Smooth muscle cell (in vitro differentiated cells): ENCODE data around the gene SNX2. TPM values are rescaled to one million over a fixed set of nuclear protein-coding genes. Genes with fewer than 3 reads are reported as not detected.

Experiments used
- DNase-seq: peaks from one replicate; lab custom pipeline; 2025; ENCODE audit not compliant: unreplicated experiment; lab: John Stamatoyannopoulos, UW
- H2AFZ ChIP-seq: fragments of 200-600 bp; sonication (generic); 2 replicates; pipeline ENCODE4 v1.6.0; 2016; ENCODE audit warnings: antibody characterized with exemption, low read depth, mild to moderate bottlenecking
- H3F3A ChIP-seq: fragments of 200-600 bp; sonication (generic); 2 replicates; pipeline ENCODE4 v1.6.0; 2017; ENCODE audit warnings: antibody characterized with exemption, low read depth
- H3K27ac ChIP-seq: fragments of 200-600 bp; sonication (generic); 2 replicates; pipeline ENCODE4 v1.5.1; 2016; ENCODE audit warnings: low read depth, mild to moderate bottlenecking
- H3K27me3 ChIP-seq: fragments of 200-600 bp; sonication (generic); 2 replicates; pipeline ENCODE4 v1.6.1; 2016; ENCODE audit warnings: low read depth, mild to moderate bottlenecking
- H3K36me3 ChIP-seq: fragments of 200-600 bp; sonication (generic); 2 replicates; pipeline ENCODE4 v1.5.1; 2016; ENCODE audit warnings: low read depth
- H3K4me1 ChIP-seq: fragments of 200-600 bp; sonication (generic); 2 replicates; pipeline ENCODE4 v1.5.1; 2016; ENCODE audit warnings: low read depth
- H3K4me2 ChIP-seq: fragments of 200-600 bp; sonication (generic); 2 replicates; pipeline ENCODE4 v1.6.0; 2016; ENCODE audit warnings: mild to moderate bottlenecking
- H3K4me3 ChIP-seq: fragments of 200-600 bp; sonication (generic); 2 replicates; pipeline ENCODE4 v1.5.1; 2016; ENCODE audit warnings: mild to moderate bottlenecking
- H3K79me2 ChIP-seq: fragments of 200-600 bp; sonication (generic); 2 replicates; pipeline ENCODE4 v1.6.0; 2016; ENCODE audit warnings: low read depth, mild to moderate bottlenecking
- H3K9ac ChIP-seq: fragments of 200-600 bp; sonication (generic); 2 replicates; pipeline ENCODE4 v1.6.0; 2016; ENCODE audit warnings: low read depth
- H3K9me3 ChIP-seq: fragments of 200-600 bp; sonication (generic); replicated peaks from 2 replicates; pipeline ENCODE4 v1.5.1; 2016; ENCODE audit warnings: low read depth
- H4K20me1 ChIP-seq: fragments of 200-600 bp; sonication (generic); 2 replicates; pipeline ENCODE4 v1.6.0; 2016; ENCODE audit warnings: low read depth
- WGBS: methylation state at CpG from one replicate; pipeline ENCODE4 v1.1.7; 2016; ENCODE audit warnings: low lambda C conversion rate; 5-methylcytosine and 5-hydroxymethylcytosine counted together
- polyA plus RNA-seq: library from polyadenylated mRNA; unstranded; fragments of >200 nt; fragmentation: Nextera tagmentation; extraction: Ambion mirVana; gene quantifications from 2 replicates; pipeline ENCODE4 v1.2.1, GENCODE V29; 2016
- total RNA-seq: library from RNA; depleted of rRNA; stranded (reverse); fragments of >200 nt; gene quantifications from 2 replicates; pipeline ENCODE4 v1.2.3, GENCODE V29; 2014
- TF ChIP-seq, protein P1 (sequence below): fragments of 200-600 bp; sonication (generic); IDR thresholded peaks from 2 replicates; pipeline ENCODE4 v1.5.1; 2017; ENCODE audit warnings: borderline replicate concordance, mild to moderate bottlenecking, antibody characterized with exemption; ENCODE audit not compliant: insufficient read depth, poor library complexity, severe bottlenecking

The SNX2 gene, protein sequence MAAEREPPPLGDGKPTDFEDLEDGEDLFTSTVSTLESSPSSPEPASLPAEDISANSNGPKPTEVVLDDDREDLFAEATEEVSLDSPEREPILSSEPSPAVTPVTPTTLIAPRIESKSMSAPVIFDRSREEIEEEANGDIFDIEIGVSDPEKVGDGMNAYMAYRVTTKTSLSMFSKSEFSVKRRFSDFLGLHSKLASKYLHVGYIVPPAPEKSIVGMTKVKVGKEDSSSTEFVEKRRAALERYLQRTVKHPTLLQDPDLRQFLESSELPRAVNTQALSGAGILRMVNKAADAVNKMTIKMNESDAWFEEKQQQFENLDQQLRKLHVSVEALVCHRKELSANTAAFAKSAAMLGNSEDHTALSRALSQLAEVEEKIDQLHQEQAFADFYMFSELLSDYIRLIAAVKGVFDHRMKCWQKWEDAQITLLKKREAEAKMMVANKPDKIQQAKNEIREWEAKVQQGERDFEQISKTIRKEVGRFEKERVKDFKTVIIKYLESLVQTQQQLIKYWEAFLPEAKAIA
- total RNA-seq (70.1 and 88.4 TPM in 2 replicates), polyA plus RNA-seq (81.9 and 89.3 TPM in 2 replicates)

DNA sequence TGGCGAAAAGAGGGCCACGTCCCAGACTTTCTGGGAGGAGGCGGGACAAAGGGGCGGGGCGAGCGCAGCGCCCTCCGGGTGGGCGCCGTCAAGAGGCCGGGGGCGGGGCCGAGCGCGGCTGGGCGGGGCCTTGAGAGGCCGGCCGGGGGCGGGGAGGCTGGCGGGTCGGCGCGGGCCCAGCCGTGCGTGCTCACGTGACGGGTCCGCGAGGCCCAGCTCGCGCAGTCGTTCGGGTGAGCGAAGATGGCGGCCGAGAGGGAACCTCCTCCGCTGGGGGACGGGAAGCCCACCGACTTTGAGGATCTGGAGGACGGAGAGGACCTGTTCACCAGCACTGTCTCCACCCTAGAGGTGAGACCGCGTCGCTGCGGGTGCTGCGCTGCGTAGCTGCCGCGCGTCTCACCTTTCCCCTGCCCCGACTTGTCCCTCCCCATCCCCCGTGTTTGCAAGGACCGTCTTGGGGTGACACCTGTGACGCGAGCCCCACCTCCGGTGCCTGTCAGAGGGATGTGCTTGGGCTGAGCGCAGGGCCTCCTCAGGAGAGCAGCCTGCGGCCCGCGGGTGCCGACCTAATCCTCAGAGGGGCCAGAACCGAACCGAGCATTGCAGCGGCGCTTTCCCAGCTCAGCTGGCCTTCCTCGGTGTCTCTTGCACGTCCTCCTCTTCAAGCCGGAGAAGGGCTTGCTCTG lies at the start of gene SNX2:
SNX2 (plus strand) TSS at position 220 of the 689 bp plus-strand sequence; CDS start at position 244, 24 bp downstream.
- peaks cover 42% of the 10 kb centered on the region for H4K20me1 ChIP-seq
- H3K27me3 ChIP-seq = no peaks in the 10 kb centered on the region
- peaks cover 25% of the 10 kb centered on the region for H3K4me1 ChIP-seq
- H3K9ac ChIP-seq = peak within 1 kb of the TSS; percentile 79
- peak within 1 kb of the TSS; percentile 45 for H3K27ac ChIP-seq
- H3K9me3 ChIP-seq = no peaks in the 10 kb centered on the region
- H2AFZ ChIP-seq = peak within 1 kb of the TSS; percentile 86
- DNase-seq = peak; percentile 71
- H3K79me2 ChIP-seq = peaks cover 50% of the 10 kb centered on the region
- WGBS = under 1% methylated on average over 47 of the region's 67 CpGs
- H3K4me3 ChIP-seq = peak within 1 kb of the TSS; percentile 77
- H3K4me2 ChIP-seq = peak within 1 kb of the TSS; percentile 91
- TF ChIP-seq, protein P1, sequence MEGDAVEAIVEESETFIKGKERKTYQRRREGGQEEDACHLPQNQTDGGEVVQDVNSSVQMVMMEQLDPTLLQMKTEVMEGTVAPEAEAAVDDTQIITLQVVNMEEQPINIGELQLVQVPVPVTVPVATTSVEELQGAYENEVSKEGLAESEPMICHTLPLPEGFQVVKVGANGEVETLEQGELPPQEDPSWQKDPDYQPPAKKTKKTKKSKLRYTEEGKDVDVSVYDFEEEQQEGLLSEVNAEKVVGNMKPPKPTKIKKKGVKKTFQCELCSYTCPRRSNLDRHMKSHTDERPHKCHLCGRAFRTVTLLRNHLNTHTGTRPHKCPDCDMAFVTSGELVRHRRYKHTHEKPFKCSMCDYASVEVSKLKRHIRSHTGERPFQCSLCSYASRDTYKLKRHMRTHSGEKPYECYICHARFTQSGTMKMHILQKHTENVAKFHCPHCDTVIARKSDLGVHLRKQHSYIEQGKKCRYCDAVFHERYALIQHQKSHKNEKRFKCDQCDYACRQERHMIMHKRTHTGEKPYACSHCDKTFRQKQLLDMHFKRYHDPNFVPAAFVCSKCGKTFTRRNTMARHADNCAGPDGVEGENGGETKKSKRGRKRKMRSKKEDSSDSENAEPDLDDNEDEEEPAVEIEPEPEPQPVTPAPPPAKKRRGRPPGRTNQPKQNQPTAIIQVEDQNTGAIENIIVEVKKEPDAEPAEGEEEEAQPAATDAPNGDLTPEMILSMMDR = peak; percentile 27
- H3K36me3 ChIP-seq = no peaks in the 10 kb centered on the region
- H3F3A ChIP-seq = no peaks in the 10 kb centered on the region

DNA sequence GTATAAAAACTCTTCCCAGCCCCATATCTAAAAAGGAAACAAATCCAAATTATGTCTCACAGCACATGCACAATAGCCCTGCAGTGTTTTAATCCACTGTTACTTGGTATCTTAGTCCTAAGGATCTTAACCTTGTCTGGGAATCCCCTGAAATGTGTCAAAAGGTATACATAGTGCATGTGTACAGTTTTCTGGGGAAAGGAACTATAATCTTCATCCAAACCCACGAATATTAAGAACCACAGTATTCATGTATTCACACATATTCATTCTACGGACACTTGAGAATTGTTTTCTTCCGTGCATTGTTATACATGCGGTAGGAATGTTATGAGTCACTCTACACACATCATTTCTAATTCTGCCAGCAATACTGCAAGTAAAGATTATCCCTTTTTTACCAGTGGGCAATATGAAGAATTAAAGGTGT lies 47.8 kb upstream of the SNX2 start:
- 43% methylated on average over 4 of the region's 4 CpGs for WGBS
- Histone ChIP-seq H3K4me3 (no peak overlapping the region), H3K27me3 (no peaks in the 10 kb centered on the region), H3K36me3 (no peaks in the 10 kb centered on the region), H3K4me2 (peak overlapping the region; percentile 45), H3K4me1 (peaks cover 5% of the 10 kb centered on the region), H3K9me3 (no peaks in the 10 kb centered on the region), H3F3A (no peaks in the 10 kb centered on the region), H3K9ac (no peak overlapping the region), H2AFZ (no peak overlapping the region), H3K27ac (peak overlapping the region; percentile 23), H3K79me2 (no peaks in the 10 kb centered on the region), H4K20me1 (no peaks in the 10 kb centered on the region)
- DNase-seq = no peak
- TF ChIP-seq, protein P1 = no peak

DNA sequence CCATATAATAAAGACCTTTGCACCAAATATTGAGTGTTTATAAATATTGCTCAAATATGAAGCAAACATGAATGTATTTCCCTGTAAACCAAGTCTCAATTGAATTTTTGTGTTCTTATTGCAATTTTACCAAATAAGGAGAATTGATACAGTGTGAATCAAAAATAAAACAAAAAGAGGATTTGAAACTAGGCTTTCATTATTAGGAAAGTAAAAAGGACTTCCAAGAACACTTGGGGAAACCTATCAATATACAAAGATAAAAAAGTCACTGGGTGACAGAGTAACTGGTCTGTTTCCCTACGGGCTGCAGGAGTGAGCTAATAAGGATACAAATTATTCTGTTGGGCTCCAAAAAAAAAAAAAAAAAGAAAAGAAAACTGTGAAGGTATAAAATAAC lies 44.8 kb upstream of the SNX2 start:
- H3K27me3 ChIP-seq = no peaks in the 10 kb centered on the region
- no peak overlapping the region for H3K27ac ChIP-seq
- no peaks in the 10 kb centered on the region for H3K36me3 ChIP-seq
- H4K20me1 ChIP-seq = no peaks in the 10 kb centered on the region
- H3K79me2 ChIP-seq = no peaks in the 10 kb centered on the region
- no peak overlapping the region for H2AFZ ChIP-seq
- DNase-seq = no peak
- H3K4me2 ChIP-seq = no peak overlapping the region
- no peaks in the 10 kb centered on the region for H3F3A ChIP-seq
- H3K4me3 ChIP-seq = no peak overlapping the region
- TF ChIP-seq, protein P1 = no peak
- 94% methylated on average over 1 of the region's 1 CpG for WGBS
- H3K4me1 ChIP-seq = peaks cover 5% of the 10 kb centered on the region
- no peak overlapping the region for H3K9ac ChIP-seq
- H3K9me3 ChIP-seq = no peaks in the 10 kb centered on the region
